A549 (cell line): ENCODE results near the gene PNPLA4. TPM values are rescaled to one million over a fixed set of nuclear protein-coding genes. Genes with fewer than 3 reads are reported as not detected.

ENCODE experiments used
- ATAC-seq, 2 experiments: fragments of 200-7000 bp in 1 of 2; fragments of >200 bp in 1 of 2; cut with Nextera tagmentation in 1 of 2; cut with Tn5 transposase in 1 of 2; 3 replicates each; pipeline versions ENCODE4 v1.8.0 to v1.9.1; 2018 to 2020; ENCODE audit warnings: mild to moderate bottlenecking in 1 of 2, moderate library complexity in 1 of 2
- CTCF ChIA-PET: fragments of 300-600 bp; sonication (Branson Sonifier 250); formaldehyde crosslinking; extraction: SDS; loops from one replicate; lab custom pipeline; 2021; ENCODE audit warnings: antibody characterized with exemption, inconsistent platforms; lab: Yijun Ruan, JAX
- POLR2A ChIA-PET: fragments of 350-600 bp; formaldehyde crosslinking; extraction: SDS; loops from one replicate; lab custom pipeline; 2021; ENCODE audit warnings: antibody characterized with exemption, inconsistent platforms; lab: Yijun Ruan, JAX
- DNase-seq, 2 experiments: peaks; one replicate each; pipeline versions ENCODE4 v3.0.0 to v3.0.0-alpha.2; 2011 to 2016; ENCODE audit warnings: low read depth in 1 of 2, low spot score in 1 of 2
- FAIRE-seq: peaks from 2 replicates; lab custom pipeline; 2011; peaks lifted over from hg19 to GRCh38; lab: Jason Lieb, UNC
- H3K27ac ChIP-seq, 2 experiments: fragments of >200 bp; sonication (Bioruptor Twin); formaldehyde crosslinking; 3 replicates each; pipeline ENCODE4 v1.5.1; 2016 to 2017
- H3K4me1 ChIP-seq: fragments of >200 bp; sonication (Bioruptor Twin); formaldehyde crosslinking; 3 replicates; pipeline ENCODE4 v1.6.1; 2016
- H3K4me2 ChIP-seq: fragments of >200 bp; sonication (Bioruptor Twin); formaldehyde crosslinking; 3 replicates; pipeline ENCODE4 v1.6.1; 2016
- H3K4me3 ChIP-seq: fragments of >200 bp; sonication (Bioruptor Twin); formaldehyde crosslinking; 3 replicates; pipeline ENCODE4 v1.5.1; 2016
- H3K9me3 ChIP-seq: fragments of >200 bp; sonication (Bioruptor Twin); formaldehyde crosslinking; 3 replicates; pipeline ENCODE4 v1.6.1; 2016
- BCL3 ChIP-seq: fragments of >200 bp; sonication (Bioruptor Twin); formaldehyde crosslinking; IDR thresholded peaks from 3 replicates; pipeline ENCODE4 v1.6.1; 2016
- CBX2 ChIP-seq: fragments of 200-600 bp; sonication (generic); IDR thresholded peaks from 2 replicates; pipeline ENCODE4 v1.6.1; 2016; ENCODE audit warnings: low read depth, mild to moderate bottlenecking, borderline replicate concordance
- CHD2 ChIP-seq: fragments of 150-350 bp; IDR thresholded peaks from 2 replicates; pipeline ENCODE4 v1.6.1; 2014; ENCODE audit warnings: low read length; ENCODE audit not compliant: partially characterized antibody
- E2F6 ChIP-seq: IDR thresholded peaks from 2 replicates; pipeline ENCODE4 v1.6.1; 2012; ENCODE audit warnings: low read depth, borderline replicate concordance
- FOSB ChIP-seq: fragments of 250-450 bp; sonication (Bioruptor Pico); IDR thresholded peaks from 2 replicates; pipeline ENCODE4 v1.5.0; 2020; ENCODE audit warnings: mild to moderate bottlenecking, moderate library complexity
- GATA3 ChIP-seq: IDR thresholded peaks from 2 replicates; pipeline ENCODE4 v1.6.1; 2012; ENCODE audit warnings: borderline replicate concordance
- HDAC2 ChIP-seq: fragments of 200-600 bp; sonication (generic); IDR thresholded peaks from 2 replicates; pipeline ENCODE4 v1.6.1; 2016
- HMGXB4 ChIP-seq: fragments of 250-450 bp; sonication (Bioruptor Pico); IDR thresholded peaks from 2 replicates; pipeline ENCODE4 v1.5.0; 2021; ENCODE audit warnings: mild to moderate bottlenecking, moderate library complexity, borderline replicate concordance
- HOXA7 ChIP-seq: fragments of 250-450 bp; sonication (Bioruptor Pico); IDR thresholded peaks from 2 replicates; pipeline ENCODE4 v1.5.0; 2020; ENCODE audit warnings: mild to moderate bottlenecking, moderate library complexity
- HOXB5 ChIP-seq: fragments of 250-450 bp; sonication (Bioruptor Pico); IDR thresholded peaks from 2 replicates; pipeline ENCODE4 v1.5.0; 2020; ENCODE audit warnings: mild to moderate bottlenecking, moderate library complexity
- MAFK ChIP-seq: fragments of 450-650 bp; IDR thresholded peaks from 2 replicates; pipeline ENCODE4 v1.6.1; 2014; ENCODE audit not compliant: partially characterized antibody
- MAX ChIP-seq: IDR thresholded peaks from 2 replicates; pipeline ENCODE4 v1.6.1; 2012
- MAZ ChIP-seq: fragments of 150-350 bp; IDR thresholded peaks from 2 replicates; pipeline ENCODE4 v1.6.1; 2014; ENCODE audit warnings: antibody characterized with exemption, low read depth, low read length, borderline replicate concordance
- MYC ChIP-seq: IDR thresholded peaks from 2 replicates; pipeline ENCODE4 v1.6.1; 2012; ENCODE audit warnings: mild to moderate bottlenecking, inconsistent platforms, low read length, improper control_type of control experiment, borderline replicate concordance
- NPAS2 ChIP-seq: fragments of 250-450 bp; sonication (Bioruptor Pico); IDR thresholded peaks from 2 replicates; pipeline ENCODE4 v1.8.0; 2022; ENCODE audit warnings: mild to moderate bottlenecking, moderate library complexity, borderline replicate concordance
- PHF8 ChIP-seq: fragments of 200-600 bp; sonication (generic); IDR thresholded peaks from 2 replicates; pipeline ENCODE4 v1.6.1; 2016; ENCODE audit warnings: low read depth, mild to moderate bottlenecking, antibody characterized with exemption, moderate library complexity, borderline replicate concordance
- RNF2 ChIP-seq: fragments of 200-600 bp; sonication (generic); IDR thresholded peaks from 2 replicates; pipeline ENCODE4 v1.6.1; 2016; ENCODE audit warnings: low read depth, mild to moderate bottlenecking, antibody characterized with exemption, moderate library complexity, borderline replicate concordance
- SMC3 ChIP-seq: fragments of >200 bp; sonication (Bioruptor Twin); formaldehyde crosslinking; IDR thresholded peaks from 3 replicates; pipeline ENCODE4 v1.6.1; 2018; ENCODE audit warnings: inconsistent platforms
- TP53 ChIP-seq: fragments of 250-450 bp; sonication (Bioruptor Pico); IDR thresholded peaks from 2 replicates; pipeline ENCODE4 v1.5.0; 2021; ENCODE audit warnings: mild to moderate bottlenecking, moderate library complexity
- ZFP36 ChIP-seq: fragments of 450-650 bp; IDR thresholded peaks from 2 replicates; pipeline ENCODE4 v1.6.1; 2014; ENCODE audit warnings: borderline replicate concordance; ENCODE audit not compliant: partially characterized antibody
- ZSCAN20 ChIP-seq: fragments of 250-450 bp; sonication (Bioruptor Pico); IDR thresholded peaks from 2 replicates; pipeline ENCODE4 v1.8.0; 2022; ENCODE audit warnings: mild to moderate bottlenecking, moderate library complexity
- WGBS: methylation state at CpG from one replicate; pipeline ENCODE4 v1.1.6; 2017; ENCODE audit errors: missing lambda C conversion rate; 5-methylcytosine and 5-hydroxymethylcytosine counted together
- polyA plus RNA-seq, 4 experiments: library from polyadenylated mRNA; depleted of rRNA in 3 of 4; stranded (reverse); fragments of >200 nt; fragmentation: RNase III in 1 of 4; extraction: RNeasy Plus Mini Kit Qiagen cat#74134 plus additional on column Dnase treatment in 1 of 4; gene quantifications; 2 replicates in 3 of 4; 3 replicates in 1 of 4; pipeline ENCODE4 v1.2.3, GENCODE V29; 2011 to 2017
- TF ChIP-seq, protein P1 (sequence below): fragments of 250-450 bp; sonication (Bioruptor Pico); IDR thresholded peaks from 2 replicates; pipeline ENCODE4 v1.5.0; 2020; ENCODE audit warnings: low read depth, mild to moderate bottlenecking, moderate library complexity

Gene PNPLA4
- polyA plus RNA-seq, 2 of the 4 experiments (the other 2 are of a cell fraction) = 9.7 to 24.7 TPM

DNA sequence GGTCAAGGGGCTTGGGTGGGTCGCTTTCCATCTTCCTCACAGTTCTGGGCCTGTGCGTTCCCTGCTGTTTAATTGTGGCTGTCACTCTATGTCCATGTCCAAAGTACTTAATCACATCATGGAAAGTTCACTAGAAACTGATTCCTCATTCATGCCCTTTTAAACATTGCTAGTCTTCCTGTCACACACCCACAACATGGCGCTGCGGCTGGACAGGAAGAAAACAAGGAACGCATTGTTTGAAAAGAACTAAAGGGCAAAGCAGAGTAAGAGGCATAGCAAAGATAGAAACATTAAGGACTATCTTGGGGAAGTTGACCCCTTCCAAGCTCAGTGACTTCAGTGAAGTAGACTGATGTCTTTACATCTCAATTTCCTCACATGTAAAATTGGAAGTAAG lies 18.4 kb downstream of the PNPLA4 start:
- 78% methylated on average over 5 of the region's 5 CpGs for WGBS
- POLR2A ChIA-PET = no interaction called here

DNA sequence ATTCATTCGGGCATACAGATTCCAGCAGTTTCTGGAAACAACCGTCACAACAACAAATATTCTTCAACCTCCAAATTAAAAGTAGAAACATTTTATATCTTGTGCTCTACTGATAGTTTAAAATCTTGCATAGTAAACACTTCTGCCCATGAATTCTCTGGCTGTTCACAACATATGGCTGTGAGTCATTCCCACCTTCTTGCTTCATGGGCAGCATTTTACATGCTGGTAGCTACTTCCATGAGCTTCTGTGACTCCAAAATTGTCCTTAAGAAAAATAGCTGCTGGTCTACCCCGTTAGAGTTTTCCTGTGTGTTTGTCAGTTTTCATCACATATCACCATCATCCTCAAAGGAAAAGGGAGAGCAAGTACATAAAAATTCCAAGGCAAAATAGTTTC lies 22.7 kb downstream of the PNPLA4 start:
- WGBS = 61% methylated on average over 3 of the region's 3 CpGs
- Histone ChIP-seq H3K4me2 (no peak overlapping the region), H3K4me3 (no peak overlapping the region), H3K9me3 (no peaks in the 10 kb centered on the region), H3K4me1 (no peaks in the 10 kb centered on the region), H3K27ac (no peak overlapping the region)
- ChIA-PET POLR2A (no interaction called here), CTCF (no interaction called here)
- FAIRE-seq = peak; percentile 84
- ATAC-seq = no peak
- no peak for DNase-seq
- TF ChIP-seq SMC3 (no peak), E2F6 (no peak), ZFP36 (no peak), MYC (no peak), ZSCAN20 (no peak), NPAS2 (CRISPR knock-in tag) (no peak), HMGXB4 (CRISPR knock-in tag) (no peak), CHD2 (no peak), GATA3 (no peak), MAX (no peak), HDAC2 (no peak), FOSB (CRISPR knock-in tag) (no peak)
- TF ChIP-seq, protein P1, sequence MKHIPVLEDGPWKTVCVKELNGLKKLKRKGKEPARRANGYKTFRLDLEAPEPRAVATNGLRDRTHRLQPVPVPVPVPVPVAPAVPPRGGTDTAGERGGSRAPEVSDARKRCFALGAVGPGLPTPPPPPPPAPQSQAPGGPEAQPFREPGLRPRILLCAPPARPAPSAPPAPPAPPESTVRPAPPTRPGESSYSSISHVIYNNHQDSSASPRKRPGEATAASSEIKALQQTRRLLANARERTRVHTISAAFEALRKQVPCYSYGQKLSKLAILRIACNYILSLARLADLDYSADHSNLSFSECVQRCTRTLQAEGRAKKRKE = no peak

More for the DNA sequence above, 18.4 kb downstream of the PNPLA4 start:
- Histone ChIP-seq H3K9me3 (no peaks in the 10 kb centered on the region), H3K27ac (no peak overlapping the region), H3K4me2 (no peak overlapping the region)
- FAIRE-seq (no peak), ATAC-seq (no peak)
- CTCF ChIA-PET = no interaction called here
- no peak for TF ChIP-seq HOXA7 (CRISPR knock-in tag)
- TF ChIP-seq ZSCAN20 = no peak
- TF ChIP-seq MAX = no peak
- no peak for TF ChIP-seq BCL3
- no peak for TF ChIP-seq MAZ
- no peak for TF ChIP-seq HOXB5 (CRISPR knock-in tag)
- no peak for TF ChIP-seq MAFK
- TF ChIP-seq PHF8 = no peak
- TF ChIP-seq MYC = no peak
- TF ChIP-seq ZFP36 = no peak
- no peak for TF ChIP-seq RNF2
- TF ChIP-seq CBX2 = no peak
- TF ChIP-seq, protein P1 = no peak
- TF ChIP-seq TP53 (CRISPR knock-in tag) = no peak
- TF ChIP-seq, all 56 proteins: peak for 0
- Histone ChIP-seq H3K4me3 (no peak overlapping the region), H3K4me1 (no peaks in the 10 kb centered on the region)
- DNase-seq = no peak
